Left colon (tissue), 2 donors: ENCODE data around the gene SYPL1. TPM values are rescaled to one million over a fixed set of nuclear protein-coding genes. Genes with fewer than 3 reads are reported as not detected.

ENCODE experiments used
- ATAC-seq: fragments of 200-7000 bp; cut with Tn5 transposase; one replicate; pipeline ENCODE4 v1.9.1; 2020; ENCODE audit warnings: mild to moderate bottlenecking, moderate library complexity
- DNase-seq, 2 donors: peaks; one replicate each; pipeline ENCODE4 v3.0.0-alpha.2; 2020
- intact Hi-C, 2 donors: fragments of 100-400 bp; cut with DNase I in 1 of 2; cut with micrococcal nuclease in 1 of 2; formaldehyde crosslinking; loops; one replicate each; pipeline versions ENCODE4 v1.11.2 to v1.14.0; 2022; cut with DNase I, micrococcal nuclease
- total RNA-seq, 2 donors: library from RNA; stranded (reverse); fragmentation: NEBNext Ultra II Directional; extraction: Animal tissue kit (Norgen Biotek cat#: 25700); gene quantifications; one replicate each; pipeline ENCODE4 v1.2.1, GENCODE V29; 2021
- donor health status: DM: no; HTN: no; CAD: no.
- donor health status: DM: yes; HTN: yes; CAD: no.

Gene SYPL1
- total RNA-seq, 2 donors from 2014 or later: 71.9 to 84.2 TPM

DNA sequence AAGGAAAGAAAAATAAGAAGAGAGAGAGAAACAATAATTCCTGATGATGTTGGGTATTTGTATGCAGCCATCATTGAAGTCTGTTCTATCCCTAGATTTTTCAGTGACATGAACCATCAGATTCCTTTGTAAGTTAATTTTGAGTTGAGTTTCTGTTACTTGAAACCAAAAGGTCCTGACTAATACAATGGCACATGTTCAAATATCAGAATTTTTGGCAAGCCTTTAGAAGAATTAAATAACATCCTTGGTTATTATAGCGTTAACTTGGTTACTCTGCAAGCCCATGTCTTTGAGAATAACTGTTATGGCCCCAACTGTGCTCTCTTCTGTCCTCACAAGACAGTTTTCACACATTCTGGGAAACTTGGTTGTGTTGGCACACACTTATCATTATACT lies 66.5 kb downstream of the SYPL1 start:
- no peak for ATAC-seq
- DNase-seq: no peak
- intact Hi-C loops: loop anchor here in 1 of 2 donors (10.0 kb wide), 1 partner anchor 281 kb away; no protein-coding TSS in a partner anchor

DNA sequence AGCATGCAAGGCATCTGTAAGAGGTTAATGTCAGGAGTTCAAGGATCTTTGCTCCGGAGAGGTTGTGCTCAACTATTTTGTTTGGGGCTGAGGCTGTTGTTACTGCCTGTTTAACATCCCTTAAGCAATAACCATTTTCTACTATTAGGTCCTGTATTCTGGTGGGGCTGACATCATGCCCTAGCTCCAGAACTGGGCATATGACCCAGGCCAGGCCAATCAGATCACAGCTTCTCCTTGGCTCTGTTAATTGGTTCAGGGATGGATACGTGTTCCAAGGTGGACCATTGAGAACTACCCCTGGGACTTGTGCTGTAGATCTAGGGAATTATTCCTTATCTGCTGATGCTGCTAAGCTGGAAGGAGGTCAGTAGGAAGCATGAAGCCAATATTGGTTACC lies 67.0 kb downstream of the SYPL1 start:
- DNase-seq (no peak), ATAC-seq (no peak)
- intact Hi-C loops: loop anchor here in 1 of 2 donors (10.0 kb wide), 1 partner anchor 280 kb away; no protein-coding TSS in a partner anchor

DNA sequence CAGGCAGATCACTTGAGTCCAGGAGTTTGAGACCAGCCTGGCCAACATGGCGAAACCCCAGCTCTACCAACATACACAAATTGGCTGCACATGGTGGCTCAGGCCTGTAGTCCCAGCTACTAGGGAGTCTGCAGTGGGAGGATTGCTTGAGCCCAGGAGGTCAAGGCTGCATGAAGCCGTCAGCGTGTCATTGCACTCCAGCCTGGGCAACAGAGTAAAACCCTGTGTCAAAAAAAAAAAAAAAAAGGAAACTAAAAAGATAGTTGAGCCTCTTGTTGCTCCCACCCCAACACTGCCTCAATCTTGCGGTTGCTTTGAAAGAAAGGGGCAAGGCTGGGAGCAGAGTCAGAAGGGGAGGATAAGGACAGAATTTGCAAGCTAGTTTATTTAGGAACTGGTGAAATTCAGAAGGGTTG lies 69.9 kb downstream of the SYPL1 start:
- intact Hi-C loops: loop anchor here (5.0 to 10.0 kb wide), 3 partner anchors 277 to 390 kb away; no protein-coding TSS in a partner anchor
- DNase-seq: no peak
- ATAC-seq: no peak

DNA sequence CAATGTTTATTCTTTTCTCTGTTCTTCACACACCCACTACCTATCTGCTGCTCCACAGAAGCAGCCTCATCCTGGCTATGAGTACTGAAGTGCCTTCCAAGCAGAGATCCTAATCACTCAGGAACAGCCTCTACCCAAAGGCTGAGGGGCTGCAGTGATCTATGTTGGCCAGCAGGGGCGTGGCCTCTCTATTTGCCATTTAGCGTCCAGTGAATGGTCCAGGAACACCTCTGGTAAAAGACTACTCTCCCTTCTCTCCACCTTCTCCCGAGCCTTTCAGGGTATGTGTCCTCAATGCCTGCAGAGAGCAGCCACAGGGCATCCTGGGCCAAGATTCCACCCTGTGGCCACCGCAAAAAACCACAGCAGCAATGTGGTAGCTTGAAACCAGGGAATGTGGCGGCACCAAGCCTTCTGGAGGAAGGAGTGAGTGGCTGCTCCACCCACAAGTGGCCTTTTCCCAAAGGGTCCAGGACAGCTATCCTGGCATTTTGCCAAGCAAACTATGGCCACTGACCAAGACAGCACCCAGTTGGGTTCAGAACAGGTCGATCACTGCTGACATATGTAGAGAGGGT lies 70.9 kb downstream of the SYPL1 start:
- DNase-seq (peak in 1 of 2 donors; percentile 44), ATAC-seq (peak; percentile 56)

More for the DNA sequence above, 70.9 kb downstream of the SYPL1 start:
- intact Hi-C loops: loop anchor here (5.0 to 10.0 kb wide), 3 partner anchors 276 to 389 kb away; no protein-coding TSS in a partner anchor

Other genes with a start within 250 kb of the SYPL1 start
- gene ATXN7L1, start 235.7 kb downstream of the SYPL1 start, total RNA-seq: 10 to 100 TPM; 19.6 to 22.1 TPM
- 10 to 100 TPM; 10.0 to 20.3 TPM for gene CDHR3, start 149.0 kb downstream of the SYPL1 start, total RNA-seq
- 100 to 1,000 TPM in 1 of 2 donors, 10 to 100 TPM in 1; 85.0 to 157 TPM for gene NAMPT, start 172.7 kb upstream of the SYPL1 start, total RNA-seq